ENCODE data around the gene TRIM2. TPM values are rescaled to one million over a fixed set of nuclear protein-coding genes. Genes with fewer than 3 reads are reported as not detected.

Gene TRIM2
- total and polyA plus RNA-seq, 12 donors: 6.2 to 130 (median 47.8) TPM

GRCh38 chr4:153346563-153346962 lies 142.3 kb downstream of the TRIM2 start:
- Histone ChIP-seq H3K27me3 (no peaks in the 10 kb centered on the region), H3K27ac (no peak overlapping the region), H3K9me3 (replicated peaks in 1 of 3) (no peaks in the 10 kb centered on the region), H3K36me3 (replicated peaks in 1 of 2) (no peaks in the 10 kb centered on the region), H3K4me1 (replicated peaks in 1 of 2) (peaks cover 0 to 13% of the 10 kb centered on the region in 2 donors), H3K4me3 (no peak overlapping the region)
- TF ChIP-seq CTCF (IDR thresholded peaks at IDR 0.05): no peak
- no peak for TF ChIP-seq POLR2A (IDR thresholded peaks at IDR 0.05)
- WGBS, 4 donors: 84 to 89% (median 87%) methylated on average over 5 of the region's 5 CpGs
- DNase-seq: no peak
- intact Hi-C loops (cut with DNase I): loop anchor here in 1 of 2 donors (10.0 kb wide), 1 partner anchor 88 kb away; no protein-coding TSS in a partner anchor

GRCh38 chr4:153347117-153347516 lies 142.9 kb downstream of the TRIM2 start:
- Histone ChIP-seq H3K36me3 (replicated peaks in 1 of 2) (no peaks in the 10 kb centered on the region), H3K27ac (no peak overlapping the region), H3K27me3 (no peaks in the 10 kb centered on the region), H3K9me3 (replicated peaks in 1 of 3) (no peaks in the 10 kb centered on the region), H3K4me1 (replicated peaks in 1 of 2) (peaks cover 0 to 13% of the 10 kb centered on the region in 2 donors), H3K4me3 (no peak overlapping the region)
- TF ChIP-seq CTCF (IDR thresholded peaks at IDR 0.05): no peak
- TF ChIP-seq POLR2A (IDR thresholded peaks at IDR 0.05): no peak
- no peak for DNase-seq
- intact Hi-C loops (cut with DNase I): loop anchor here in 1 of 2 donors (10.0 kb wide), 1 partner anchor 88 kb away; no protein-coding TSS in a partner anchor

- Histone ChIP-seq H3K27me3 (no peaks in the 10 kb centered on the region), H3K9me3 (replicated peaks in 1 of 3) (no peaks in the 10 kb centered on the region), H3K27ac (no peak overlapping the region), H3K4me1 (replicated peaks in 1 of 2) (peaks cover 0 to 13% of the 10 kb centered on the region in 2 donors), H3K4me3 (no peak overlapping the region), H3K36me3 (replicated peaks in 1 of 2) (no peaks in the 10 kb centered on the region)
- DNase-seq: no peak
- intact Hi-C loops (cut with DNase I): loop anchor here in 1 of 2 donors (10.0 kb wide), 1 partner anchor 87 kb away; no protein-coding TSS in a partner anchor
- 80 to 89% (median 83%) methylated on average over 4 of the region's 4 CpGs for WGBS, 4 donors
- TF ChIP-seq CTCF (IDR thresholded peaks at IDR 0.05) (no peak), POLR2A (IDR thresholded peaks at IDR 0.05) (no peak)
These were observed 143.8 kb downstream of the TRIM2 start for GRCh38 chr4:153348006-153348405.

- Histone ChIP-seq H3K9me3 (replicated peaks in 1 of 3) (no peaks in the 10 kb centered on the region), H3K27ac (no peak overlapping the region), H3K27me3 (no peaks in the 10 kb centered on the region), H3K4me1 (replicated peaks in 1 of 2) (peaks cover 0 to 9% of the 10 kb centered on the region in 2 donors), H3K36me3 (replicated peaks in 1 of 2) (no peaks in the 10 kb centered on the region), H3K4me3 (no peak overlapping the region)
- 91 to 97% (median 93%) methylated on average over 1 of the region's 1 CpG for WGBS, 4 donors
- TF ChIP-seq CTCF (IDR thresholded peaks at IDR 0.05) (no peak), POLR2A (IDR thresholded peaks at IDR 0.05) (no peak)
- intact Hi-C loops (cut with DNase I): loop anchor here in 1 of 2 donors (10.0 kb wide), 1 partner anchor 85 kb away; no protein-coding TSS in a partner anchor
- no peak for DNase-seq
These were observed 145.1 kb downstream of the TRIM2 start for GRCh38 chr4:153349206-153349805.

Data from adrenal gland (tissue), 12 donors.